Peyer's patch (tissue), 4 donors: ENCODE measurements around the gene COQ4. TPM values are rescaled to one million over a fixed set of nuclear protein-coding genes. Genes with fewer than 3 reads are reported as not detected.

ENCODE experiments used
- DNase-seq, 3 donors: peaks; one replicate each; pipeline ENCODE4 v3.0.0-alpha.2; 2017 to 2019
- H3K27ac ChIP-seq, 4 donors: fragments of 200-600 bp; sonication (generic); one replicate each; pipeline ENCODE4 v1.5.1; 2016 to 2019
- H3K27me3 ChIP-seq, 2 donors: fragments of 200-600 bp; sonication (generic); one replicate each; pipeline ENCODE4 v1.5.1; 2019
- H3K36me3 ChIP-seq, 3 donors: fragments of 200-600 bp; sonication (generic); one replicate each; pipeline ENCODE4 v1.5.1; 2016 to 2019
- H3K4me1 ChIP-seq, 4 donors: fragments of 200-600 bp; sonication (generic); one replicate each; pipeline ENCODE4 v1.5.1; 2016 to 2019
- H3K4me3 ChIP-seq, 4 donors: fragments of 200-600 bp; sonication (generic); 1 replicate in 3 of 4; 2 replicates in 1 of 4; pipeline ENCODE4 v1.5.1; 2016 to 2019; ENCODE audit warnings: mild to moderate bottlenecking in 1 of 4
- H3K9me3 ChIP-seq, 4 donors: fragments of 200-600 bp; sonication (generic); one replicate each; pipeline ENCODE4 v1.5.1; 2016 to 2019; ENCODE audit warnings: mild to moderate bottlenecking in 1 of 4
- CTCF ChIP-seq, 6 experiments: fragments of 450-650 bp in 4 of 6; fragments of 200-600 bp in 2 of 6; sonication (generic) in 1 of 6; IDR thresholded peaks; one replicate each; pipeline ENCODE4 v1.5.1; 2017 to 2019; ENCODE audit warnings: antibody characterized with exemption in 6 of 6, mild to moderate bottlenecking in 3 of 6, moderate library complexity in 1 of 6
- POLR2A ChIP-seq, 2 donors: fragments of 450-650 bp; IDR thresholded peaks; one replicate each; pipeline ENCODE4 v1.5.1; 2017; ENCODE audit warnings: antibody characterized with exemption in 2 of 2, mild to moderate bottlenecking in 2 of 2, moderate library complexity in 2 of 2
- total RNA-seq, 4 donors: library from RNA; depleted of rRNA; stranded (reverse); fragments of >200 nt; gene quantifications; one replicate each; pipeline ENCODE4 v1.1.0, GENCODE V29; 2016

Gene COQ4
- total RNA-seq, 4 donors from 2014 or later = 65.2 to 191 (median 132) TPM

GRCh38 chr9:128372784-128373183 is 50.1 kb downstream of the COQ4 start:
- Histone ChIP-seq H3K27ac (no peak overlapping the region), H3K27me3 (no peaks in the 10 kb centered on the region), H3K9me3 (no peaks in the 10 kb centered on the region), H3K4me3 (no peak overlapping the region), H3K4me1 (peaks cover 0 to 27% (median 4%) of the 10 kb centered on the region in 4 donors), H3K36me3 (peaks cover 0 to 2% (median 0%) of the 10 kb centered on the region in 3 donors)
- DNase-seq = no peak
- TF ChIP-seq CTCF (IDR thresholded peaks at IDR 0.05) = no peak

DNA sequence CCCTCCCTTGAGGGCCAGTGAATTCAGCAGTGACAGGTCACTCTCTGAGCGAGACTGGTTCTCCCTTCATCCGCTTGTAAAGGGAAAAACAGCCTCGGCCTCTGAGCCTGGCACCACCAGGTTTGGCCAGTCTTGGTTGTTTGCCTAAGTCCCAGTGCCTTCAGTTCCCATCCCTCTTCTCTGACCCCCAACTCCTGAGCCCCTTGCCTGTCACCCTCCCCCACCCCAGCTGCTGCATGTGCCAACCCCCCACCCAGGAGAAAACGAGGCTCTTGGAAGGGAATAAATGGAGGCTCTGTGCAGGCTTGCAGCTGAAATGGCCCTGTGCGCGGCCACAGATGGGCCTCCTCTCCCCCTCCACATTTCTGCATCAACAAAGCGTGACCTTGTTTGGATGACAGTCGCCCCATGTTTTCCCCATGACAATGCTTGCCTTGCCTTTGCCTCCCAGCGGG is 51.6 kb downstream of the COQ4 start:
- no peak for TF ChIP-seq CTCF (IDR thresholded peaks at IDR 0.05)
- TF ChIP-seq POLR2A (IDR thresholded peaks at IDR 0.05) = no peak
- H3K4me1 ChIP-seq = peaks cover 0 to 27% (median 4%) of the 10 kb centered on the region in 4 donors
- no peaks in the 10 kb centered on the region for H3K27me3 ChIP-seq
- no peak overlapping the region for H3K4me3 ChIP-seq
- DNase-seq = no peak
- peaks cover 0 to 16% (median 0%) of the 10 kb centered on the region in 3 donors for H3K36me3 ChIP-seq
- H3K9me3 ChIP-seq = no peaks in the 10 kb centered on the region
- H3K27ac ChIP-seq = no peak overlapping the region

DNA sequence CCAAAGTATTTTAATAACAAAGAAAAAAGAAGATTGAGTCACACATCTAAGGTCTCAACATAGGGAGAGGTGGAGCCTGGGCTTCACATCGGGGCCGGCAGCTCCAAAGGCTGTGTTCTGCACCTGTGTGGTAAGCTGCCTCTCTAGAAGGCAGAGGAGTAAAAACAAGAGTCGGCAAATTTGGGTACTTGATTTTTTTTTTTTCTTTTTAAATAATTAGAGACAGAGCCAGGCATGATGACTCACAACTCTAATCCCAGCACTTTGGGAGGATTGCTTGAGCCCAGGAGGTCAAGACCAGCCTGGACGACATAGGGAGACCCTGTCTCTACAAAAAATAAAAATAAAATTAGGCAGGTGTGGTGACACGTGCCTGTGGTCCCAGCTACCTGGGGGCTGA is 53.2 kb downstream of the COQ4 start:
- no peaks in the 10 kb centered on the region for H3K9me3 ChIP-seq
- H3K27ac ChIP-seq = no peak overlapping the region
- H3K4me1 ChIP-seq = peaks cover 0 to 19% (median 4%) of the 10 kb centered on the region in 4 donors
- H3K36me3 ChIP-seq = peaks cover 0 to 25% (median 0%) of the 10 kb centered on the region in 3 donors
- no peaks in the 10 kb centered on the region for H3K27me3 ChIP-seq
- H3K4me3 ChIP-seq = no peak overlapping the region
- TF ChIP-seq POLR2A (IDR thresholded peaks at IDR 0.05) (no peak), CTCF (IDR thresholded peaks at IDR 0.05) (no peak)
- no peak for DNase-seq

GRCh38 chr9:128382261-128382660 is 59.6 kb downstream of the COQ4 start:
- H3K4me3 ChIP-seq = no peak overlapping the region
- peaks cover 0 to 67% (median 0%) of the 10 kb centered on the region in 3 donors for H3K36me3 ChIP-seq
- no peak for DNase-seq
- H3K9me3 ChIP-seq = no peaks in the 10 kb centered on the region
- no peak for TF ChIP-seq CTCF (IDR thresholded peaks at IDR 0.05)
- no peak for TF ChIP-seq POLR2A (IDR thresholded peaks at IDR 0.05)
- no peaks in the 10 kb centered on the region for H3K27me3 ChIP-seq
- no peaks in the 10 kb centered on the region for H3K4me1 ChIP-seq
- no peak overlapping the region for H3K27ac ChIP-seq

DNA sequence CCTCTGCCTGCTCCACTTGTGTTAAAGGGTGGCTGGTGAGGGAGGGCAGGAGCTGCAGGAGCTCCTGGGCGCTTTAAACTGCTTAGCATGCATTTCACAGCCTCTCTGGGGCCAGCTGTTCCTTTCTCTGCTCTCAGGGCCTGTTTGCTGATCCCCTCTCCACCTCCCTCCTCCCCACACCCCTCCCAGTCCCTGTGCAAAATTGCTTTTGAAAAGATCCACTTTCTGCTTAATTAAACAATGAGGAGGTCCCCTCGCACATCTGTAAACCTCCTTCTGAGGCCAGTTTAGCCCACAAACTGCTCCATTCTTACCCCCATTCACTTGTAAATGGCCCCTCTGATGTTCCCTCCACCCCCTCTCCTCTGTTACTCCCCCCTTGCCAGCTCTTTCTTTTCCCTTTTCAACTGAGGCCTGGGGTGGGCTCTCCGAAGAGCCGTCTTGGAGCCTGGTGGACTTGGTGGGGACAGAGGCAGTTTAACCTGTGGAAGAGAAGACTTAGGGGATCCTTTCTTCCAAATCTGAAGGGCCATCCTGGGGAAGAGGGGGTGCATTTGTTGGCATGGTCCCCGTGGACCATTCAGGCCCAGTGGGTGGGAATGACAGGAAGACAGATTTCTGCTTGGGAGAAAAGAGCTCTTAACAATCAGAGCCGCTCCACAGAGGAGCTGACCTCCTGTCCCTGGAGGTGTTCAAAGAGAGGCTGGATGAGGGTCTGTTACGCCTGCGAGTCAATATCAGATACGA is 60.5 kb downstream of the COQ4 start:
- H3K27ac ChIP-seq = no peak overlapping the region
- H3K9me3 ChIP-seq = no peaks in the 10 kb centered on the region
- H3K4me3 ChIP-seq = no peak overlapping the region
- H3K4me1 ChIP-seq = no peaks in the 10 kb centered on the region
- H3K27me3 ChIP-seq = no peaks in the 10 kb centered on the region
- peaks cover 0 to 70% (median 0%) of the 10 kb centered on the region in 3 donors for H3K36me3 ChIP-seq
- no peak for DNase-seq
- TF ChIP-seq POLR2A (IDR thresholded peaks at IDR 0.05) = no peak
- no peak for TF ChIP-seq CTCF (IDR thresholded peaks at IDR 0.05)

Other genes with a start within 250 kb of the COQ4 start
- 100 to 1,000 TPM; 123 to 193 (median 168) TPM for gene PTGES2, start 195.1 kb upstream of the COQ4 start, total RNA-seq
- 100 to 1,000 TPM in 1 of 4 donors, 10 to 100 TPM in 2, 1 to 10 TPM in 1; 1.9 to 191 (median 37.1) TPM for gene LCN2, start 173.4 kb upstream of the COQ4 start, total RNA-seq
- 10 to 100 TPM; 38.8 to 93.7 (median 70.2) TPM for gene BBLN, start 162.6 kb upstream of the COQ4 start, total RNA-seq
- 100 to 1,000 TPM in 2 of 4 donors, 10 to 100 TPM in 2; 52.2 to 144 (median 95.3) TPM for gene CIZ1, start 131.3 kb upstream of the COQ4 start, total RNA-seq
- 10 to 100 TPM; 14.5 to 85.8 (median 54.4) TPM for gene DNM1, start 119.5 kb upstream of the COQ4 start, total RNA-seq
- 10 to 100 TPM; 45.7 to 96.7 (median 92.5) TPM for gene GOLGA2, start 46.8 kb upstream of the COQ4 start, total RNA-seq
- 10 to 100 TPM; 18.3 to 27.2 (median 23.5) TPM for gene SWI5, start 46.6 kb upstream of the COQ4 start, total RNA-seq
- gene TRUB2, start 392 bp upstream of the COQ4 start, total RNA-seq = 10 to 100 TPM; 11.7 to 42.9 (median 17.4) TPM
- 100 to 1,000 TPM in 3 of 4 donors, 10 to 100 TPM in 1; 28.1 to 312 (median 149) TPM for gene SLC27A4, start 17.7 kb downstream of the COQ4 start, total RNA-seq
- 10 to 100 TPM; 24.9 to 47.7 (median 42.4) TPM for gene URM1, start 48.5 kb downstream of the COQ4 start, total RNA-seq
- gene CERCAM, start 98.0 kb downstream of the COQ4 start, total RNA-seq = 10 to 100 TPM in 1 of 4 donors, 1 to 10 TPM in 3; 3.3 to 16.5 (median 5.9) TPM
- gene ODF2, start 133.2 kb downstream of the COQ4 start, total RNA-seq = 10 to 100 TPM in 3 of 4 donors, 1 to 10 TPM in 1; 8.4 to 83.3 (median 25.7) TPM
- gene GLE1, start 181.9 kb downstream of the COQ4 start, total RNA-seq = 10 to 100 TPM; 27.0 to 55.3 (median 28.3) TPM
- 100 to 1,000 TPM; 251 to 586 (median 269) TPM for gene SPTAN1, start 229.7 kb downstream of the COQ4 start, total RNA-seq